Prostate gland (tissue), 2 donors: ENCODE data around the gene PTPRU.

Experiments
- CTCF ChIP-seq, 4 experiments: fragments of 200-600 bp in 2 of 4; fragments of 450-650 bp in 2 of 4; sonication (generic) in 2 of 4; IDR thresholded peaks; 1 replicate in 3 of 4; 2 replicates in 1 of 4; pipeline ENCODE4 v1.5.1; 2016 to 2019; ENCODE audit warnings: antibody characterized with exemption in 4 of 4, mild to moderate bottlenecking in 2 of 4, moderate library complexity in 2 of 4
- POLR2A ChIP-seq: fragments of 450-650 bp; IDR thresholded peaks from one replicate; pipeline ENCODE4 v1.6.1; 2016; ENCODE audit warnings: antibody characterized with exemption, mild to moderate bottlenecking
- POLR2AphosphoS5 ChIP-seq: sonication (generic); formaldehyde crosslinking; IDR thresholded peaks from one replicate; pipeline ENCODE4 v1.6.1; 2017; ENCODE audit warnings: antibody characterized with exemption

- TF ChIP-seq POLR2A (no peak), CTCF (IDR thresholded peaks at IDR 0.05) (no peak), POLR2AphosphoS5 (no peak)
These were observed 18.1 kb upstream of the PTPRU start for GRCh38 chr1:29218223-29218622.
